ENCODE measurements around the gene SLC29A4.
"Not testable (repeated sequence)": the region's sequence is repeated elsewhere in the genome, so short reads cannot be mapped to it uniquely, and the experiment has no call there.

The SLC29A4 gene

DNA sequence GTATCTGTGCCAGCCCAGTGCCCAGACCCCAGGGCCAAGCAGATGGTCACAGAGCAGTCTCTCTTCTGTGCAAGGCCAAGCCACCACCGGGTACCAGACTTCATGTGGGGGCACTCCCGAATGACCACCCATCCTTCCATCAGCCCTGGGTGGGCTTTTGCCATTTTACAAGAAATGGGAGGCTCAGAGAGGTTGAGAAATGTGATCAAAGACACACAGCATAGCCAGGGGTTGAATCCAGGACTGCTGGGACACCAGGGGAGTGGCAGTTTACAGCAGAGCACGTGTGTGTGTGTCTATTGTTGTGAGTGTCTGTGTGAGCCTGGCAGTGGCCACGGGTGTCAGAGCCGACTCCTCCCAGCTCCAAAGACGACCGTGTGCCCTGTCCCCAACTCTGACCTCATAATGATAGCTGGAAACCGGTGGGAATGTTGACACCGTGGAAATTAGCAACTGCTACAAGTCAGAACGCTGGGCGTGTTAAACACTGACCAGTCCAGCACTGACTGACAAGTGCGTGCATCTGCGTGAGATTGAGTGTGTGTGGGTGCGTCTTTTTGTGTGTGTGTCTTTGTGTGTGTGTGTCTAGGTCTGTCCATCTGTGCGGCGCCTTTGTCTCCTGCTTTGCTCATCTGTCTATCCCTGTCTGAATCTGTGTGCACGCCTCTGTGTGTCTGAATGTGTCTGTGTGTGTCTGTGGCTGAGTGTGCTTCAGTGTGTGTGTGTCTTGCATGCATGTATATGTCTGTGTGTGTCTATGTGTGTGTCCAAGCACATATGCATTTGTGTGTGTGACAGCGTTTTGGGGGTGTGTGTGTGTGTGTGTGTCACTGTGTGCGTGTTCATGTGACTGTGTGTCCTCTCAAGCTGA lies 17.2 kb upstream of the SLC29A4 start:
- in situ Hi-C loops (cut with MboI; ENCODE audit: low sequenced_read_pairs): no loop called here
- H3K4me1 ChIP-seq: peaks cover 8% of the 10 kb centered on the region
- no peaks in the 10 kb centered on the region for H3K27me3 ChIP-seq (ENCODE audit: low read depth)
- H3K4me3 ChIP-seq: no peak overlapping the region
- H3K36me3 ChIP-seq (replicated peaks): no peaks in the 10 kb centered on the region
- no peaks in the 10 kb centered on the region for H3K9me3 ChIP-seq
- DNase-seq (ENCODE audit: low spot score in 2 of 2): no peak

GRCh38 chr7:5266191-5267028 lies 16.3 kb upstream of the SLC29A4 start:
- peaks cover 15% of the 10 kb centered on the region for H3K4me1 ChIP-seq
- no peaks in the 10 kb centered on the region for H3K27me3 ChIP-seq (ENCODE audit: low read depth)
- in situ Hi-C loops (cut with MboI; ENCODE audit: low sequenced_read_pairs): no loop called here
- no peaks in the 10 kb centered on the region for H3K36me3 ChIP-seq (replicated peaks)
- DNase-seq (ENCODE audit: low spot score in 2 of 2): peak; percentile 25 to 66
- H3K4me3 ChIP-seq: no peak overlapping the region
- H3K9me3 ChIP-seq: no peaks in the 10 kb centered on the region

DNA sequence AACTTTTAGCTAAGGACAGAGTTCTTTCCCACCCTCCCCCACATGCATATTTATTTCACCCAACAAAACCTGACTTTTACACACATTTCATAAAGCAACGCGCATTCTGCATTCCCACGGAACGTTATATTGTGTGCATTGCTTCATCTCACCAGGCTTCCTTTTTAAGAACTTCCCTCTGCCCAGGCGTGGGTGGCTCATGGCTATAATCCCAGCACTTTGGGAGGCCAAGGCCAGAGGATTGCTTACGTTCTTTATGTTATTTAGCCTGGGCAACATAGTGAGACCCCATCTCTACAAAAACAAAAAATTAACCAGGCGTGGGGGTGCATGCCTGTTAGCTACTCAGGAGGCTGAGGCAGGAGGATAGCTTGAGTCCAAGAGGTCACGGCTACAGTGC lies 14.9 kb upstream of the SLC29A4 start:
- H3K4me3 ChIP-seq; H3K9me3 ChIP-seq; H3K36me3 ChIP-seq (replicated peaks); DNase-seq (ENCODE audit: low spot score in 2 of 2); in situ Hi-C loops (cut with MboI; ENCODE audit: low sequenced_read_pairs); H3K27me3 ChIP-seq (ENCODE audit: low read depth): not testable (repeated sequence)
- H3K4me1 ChIP-seq: peaks cover 16% of the 10 kb centered on the region

DNA sequence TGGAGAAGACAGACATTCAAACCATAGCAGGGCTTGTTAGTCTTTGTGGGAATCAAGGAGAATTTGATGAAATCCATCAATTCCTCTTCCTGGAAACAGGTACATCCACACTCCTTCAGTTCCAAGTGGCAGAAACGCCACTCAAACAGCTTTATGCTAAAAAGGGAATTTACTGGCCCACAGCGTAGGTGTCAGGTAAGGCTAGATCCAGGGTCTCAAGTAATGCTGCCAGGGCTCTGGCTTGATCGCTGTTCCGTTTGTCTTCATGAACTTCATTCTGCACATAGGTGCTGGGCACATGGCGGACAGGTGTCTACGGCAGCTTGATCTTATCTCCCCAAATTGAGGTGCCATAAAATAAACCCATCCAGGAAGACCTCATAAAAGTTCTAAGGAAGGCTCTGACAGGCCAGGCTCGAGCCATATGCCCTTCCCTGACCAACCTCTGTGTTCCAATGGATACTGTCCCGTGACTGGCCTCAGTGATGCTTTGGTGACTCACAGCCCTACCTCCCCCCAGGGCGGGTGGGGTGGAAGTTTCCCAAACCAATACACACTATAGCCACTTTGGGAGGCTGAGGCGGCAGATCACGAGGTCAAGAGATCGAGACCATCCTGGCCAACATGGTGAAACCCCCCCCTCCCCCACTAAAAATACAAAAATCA lies 12.6 kb upstream of the SLC29A4 start:
- peaks cover 16% of the 10 kb centered on the region for H3K4me1 ChIP-seq
- H3K4me3 ChIP-seq; H3K36me3 ChIP-seq (replicated peaks); H3K9me3 ChIP-seq; in situ Hi-C loops (cut with MboI; ENCODE audit: low sequenced_read_pairs); H3K27me3 ChIP-seq (ENCODE audit: low read depth); DNase-seq (ENCODE audit: low spot score in 2 of 2): not testable (repeated sequence)

- Histone ChIP-seq H3K9me3 (no peaks in the 10 kb centered on the region), H3K36me3 (replicated peaks) (no peaks in the 10 kb centered on the region), H3K4me3 (no peak overlapping the region), H3K4me1 (peaks cover 16% of the 10 kb centered on the region), H3K27me3 (ENCODE audit: low read depth) (no peaks in the 10 kb centered on the region)
- peak; percentile 75 to 80 for DNase-seq (ENCODE audit: low spot score in 2 of 2)
- in situ Hi-C loops (cut with MboI; ENCODE audit: low sequenced_read_pairs): no loop called here
Observed at GRCh38 chr7:5270788-5271187, 12.0 kb upstream of the SLC29A4 start.

GRCh38 chr7:5273831-5274405 lies 8.8 kb upstream of the SLC29A4 start:
- in situ Hi-C loops (cut with MboI; ENCODE audit: low sequenced_read_pairs); DNase-seq (ENCODE audit: low spot score in 2 of 2); H3K27me3 ChIP-seq (ENCODE audit: low read depth): not testable (repeated sequence)

DNA sequence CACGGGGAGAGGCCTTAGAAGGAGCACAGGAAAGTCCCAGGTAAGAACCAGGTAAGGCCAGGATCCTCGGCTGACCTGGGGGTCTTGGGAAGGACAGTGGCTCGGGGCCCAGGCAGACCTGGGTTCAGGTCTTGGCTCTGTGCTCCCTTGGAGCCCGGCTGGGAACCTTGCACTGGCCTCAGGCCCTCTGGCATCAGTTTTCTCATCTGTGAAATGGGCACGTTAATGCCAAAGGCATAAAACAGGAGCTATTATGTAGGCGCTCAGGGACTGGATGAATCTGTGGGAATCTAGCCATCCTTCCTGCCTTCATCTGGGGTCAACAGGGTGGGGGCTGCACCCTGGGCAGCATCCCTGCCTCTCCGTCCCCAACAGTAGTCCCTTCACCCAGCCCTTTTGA lies 8.3 kb upstream of the SLC29A4 start:
- peaks cover 9% of the 10 kb centered on the region for H3K4me1 ChIP-seq
- no peaks in the 10 kb centered on the region for H3K9me3 ChIP-seq
- in situ Hi-C loops (cut with MboI; ENCODE audit: low sequenced_read_pairs): no loop called here

More at GRCh38 chr7:5273831-5274405, 8.8 kb upstream of the SLC29A4 start:
- H3K36me3 ChIP-seq (replicated peaks); H3K9me3 ChIP-seq; H3K4me3 ChIP-seq; H3K4me1 ChIP-seq: not testable (repeated sequence)

DNA sequence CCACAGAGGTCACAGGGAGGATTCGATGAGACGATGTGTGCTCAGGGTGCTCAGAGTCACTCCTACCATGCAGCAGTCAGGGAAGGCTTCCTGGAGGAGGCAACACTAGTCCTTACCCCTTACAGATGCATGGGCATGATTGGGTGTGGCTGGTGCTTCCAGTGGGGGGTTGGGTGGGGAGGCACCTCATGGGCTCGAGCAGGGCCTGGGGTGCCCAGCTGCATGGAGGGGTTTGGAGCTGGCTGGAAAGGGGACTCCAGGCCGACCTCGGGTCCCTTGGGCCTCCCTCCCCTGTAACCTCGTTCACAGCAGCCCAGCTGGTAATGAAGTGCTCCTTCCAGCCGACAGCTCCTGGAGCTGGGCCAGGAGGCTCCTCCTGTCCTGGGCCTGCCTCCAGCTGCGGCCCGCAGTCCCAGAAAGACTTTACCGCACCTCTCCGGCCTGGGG lies 7.7 kb upstream of the SLC29A4 start:
- H3K4me3 ChIP-seq; H3K27me3 ChIP-seq (ENCODE audit: low read depth); H3K4me1 ChIP-seq; in situ Hi-C loops (cut with MboI; ENCODE audit: low sequenced_read_pairs); H3K36me3 ChIP-seq (replicated peaks); H3K9me3 ChIP-seq; DNase-seq (ENCODE audit: low spot score in 2 of 2): not testable (repeated sequence)

More for the DNA sequence above, 8.3 kb upstream of the SLC29A4 start:
- DNase-seq (ENCODE audit: low spot score in 2 of 2): no peak
- no peaks in the 10 kb centered on the region for H3K27me3 ChIP-seq (ENCODE audit: low read depth)
- H3K4me3 ChIP-seq: no peak overlapping the region
- H3K36me3 ChIP-seq (replicated peaks): no peaks in the 10 kb centered on the region

DNA sequence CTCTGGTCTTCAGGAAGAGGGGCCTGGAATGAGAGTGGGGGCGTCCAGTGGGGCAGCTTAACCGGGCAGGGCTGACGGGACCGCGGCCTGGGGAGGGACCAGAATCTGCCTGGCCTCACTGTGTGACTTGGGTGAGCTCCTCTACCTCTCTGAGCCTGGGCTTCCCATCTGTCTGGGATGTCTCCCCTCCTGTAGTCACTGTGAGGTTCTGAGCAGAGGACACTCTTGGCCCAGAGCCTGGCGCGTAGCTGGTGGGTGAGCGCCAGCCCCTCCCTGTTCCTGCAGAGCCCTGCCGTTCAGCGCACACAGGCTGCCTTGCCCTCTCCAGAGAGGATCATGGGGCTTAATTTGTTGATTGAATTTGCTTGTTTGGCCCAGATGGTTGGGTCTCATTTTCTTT lies 7.2 kb upstream of the SLC29A4 start:
- H3K4me3 ChIP-seq; H3K36me3 ChIP-seq (replicated peaks); H3K9me3 ChIP-seq; H3K4me1 ChIP-seq; H3K27me3 ChIP-seq (ENCODE audit: low read depth); DNase-seq (ENCODE audit: low spot score in 2 of 2); in situ Hi-C loops (cut with MboI; ENCODE audit: low sequenced_read_pairs): not testable (repeated sequence)

DNA sequence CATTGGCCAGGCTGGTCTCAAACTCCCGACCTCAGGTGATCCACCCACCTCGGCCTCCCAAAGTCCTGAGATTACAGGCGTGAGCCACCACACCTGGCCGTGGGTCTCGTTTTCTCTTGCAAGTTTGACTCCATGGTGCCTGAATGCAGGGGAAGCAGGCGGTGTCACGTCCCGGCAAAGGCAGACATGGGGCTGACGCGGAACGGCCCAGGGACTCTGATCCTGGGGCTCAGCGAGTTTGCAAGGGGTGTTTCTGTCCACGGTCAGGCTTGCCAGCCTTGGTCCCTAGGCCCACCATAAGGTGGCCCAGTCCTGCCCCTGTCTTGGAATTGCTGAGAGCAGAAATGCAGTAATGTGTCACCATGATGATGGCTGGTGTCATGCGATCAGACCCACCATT lies 6.6 kb upstream of the SLC29A4 start:
- H3K4me3 ChIP-seq; DNase-seq (ENCODE audit: low spot score in 2 of 2); H3K9me3 ChIP-seq; in situ Hi-C loops (cut with MboI; ENCODE audit: low sequenced_read_pairs); H3K36me3 ChIP-seq (replicated peaks); H3K4me1 ChIP-seq; H3K27me3 ChIP-seq (ENCODE audit: low read depth): not testable (repeated sequence)

GRCh38 chr7:5276611-5277010 lies 6.1 kb upstream of the SLC29A4 start:
- no peaks in the 10 kb centered on the region for H3K9me3 ChIP-seq
- no peaks in the 10 kb centered on the region for H3K4me1 ChIP-seq
- no peak for DNase-seq (ENCODE audit: low spot score in 2 of 2)
- in situ Hi-C loops (cut with MboI; ENCODE audit: low sequenced_read_pairs): no loop called here
- no peak overlapping the region for H3K4me3 ChIP-seq
- no peaks in the 10 kb centered on the region for H3K27me3 ChIP-seq (ENCODE audit: low read depth)
- no peaks in the 10 kb centered on the region for H3K36me3 ChIP-seq (replicated peaks)

DNA sequence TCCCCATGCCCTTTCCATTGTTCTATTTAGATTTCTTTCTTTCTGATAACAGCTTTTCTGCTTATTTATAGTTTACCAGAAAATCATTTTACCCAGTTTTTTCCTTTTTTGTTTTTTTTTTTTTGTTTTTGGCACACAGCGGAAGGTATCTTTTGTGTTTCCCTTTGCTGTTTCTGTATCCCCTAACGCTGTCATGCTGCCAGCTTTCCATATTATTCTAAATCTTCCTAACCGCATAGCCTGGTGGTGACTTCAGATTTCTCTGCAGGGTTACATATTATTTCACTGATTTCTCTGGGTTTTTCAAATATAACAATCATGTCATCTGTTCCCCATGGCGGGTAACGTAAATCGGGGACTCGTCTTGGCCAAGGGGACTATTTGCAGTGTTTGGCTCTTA lies 4.0 kb upstream of the SLC29A4 start:
- Histone ChIP-seq H3K4me1 (no peaks in the 10 kb centered on the region), H3K27me3 (ENCODE audit: low read depth) (no peaks in the 10 kb centered on the region), H3K9me3 (no peaks in the 10 kb centered on the region), H3K36me3 (replicated peaks) (no peaks in the 10 kb centered on the region), H3K4me3 (no peak overlapping the region)
- in situ Hi-C loops (cut with MboI; ENCODE audit: low sequenced_read_pairs): no loop called here
- no peak for DNase-seq (ENCODE audit: low spot score in 2 of 2)

GRCh38 chr7:5279734-5280133 lies 3.0 kb upstream of the SLC29A4 start:
- Histone ChIP-seq H3K9me3 (no peaks in the 10 kb centered on the region), H3K4me3 (no peak overlapping the region), H3K4me1 (peaks cover 5% of the 10 kb centered on the region), H3K36me3 (replicated peaks) (no peaks in the 10 kb centered on the region), H3K27me3 (ENCODE audit: low read depth) (no peaks in the 10 kb centered on the region)
- in situ Hi-C loops (cut with MboI; ENCODE audit: low sequenced_read_pairs): no loop called here
- DNase-seq (ENCODE audit: low spot score in 2 of 2): no peak
